Neutrophil (primary cell): ENCODE measurements around the gene JPH2.
"Not testable (repeated sequence)": the region's sequence is repeated elsewhere in the genome, so short reads cannot be mapped to it uniquely, and the experiment has no call there.

Source experiments
- H3K27ac ChIP-seq: fragments of 200-600 bp; sonication (generic); 2 replicates; pipeline ENCODE4 v1.5.1; 2016; ENCODE audit warnings: mild to moderate bottlenecking, moderate library complexity
- H3K27me3 ChIP-seq: fragments of 200-600 bp; sonication (generic); 2 replicates; pipeline ENCODE4 v1.6.0; 2016; ENCODE audit warnings: mild to moderate bottlenecking
- H3K36me3 ChIP-seq: fragments of 200-600 bp; sonication (generic); 2 replicates; pipeline ENCODE4 v1.5.1; 2017
- H3K4me1 ChIP-seq, 2 experiments: fragments of 200-600 bp in 1 of 2; sonication (generic) in 1 of 2; 1 replicate in 1 of 2; 2 replicates in 1 of 2; pipeline versions ENCODE4 v1.5.1 to v1.6.1; 2013 to 2016; ENCODE audit warnings: low read depth in 1 of 2, low read length in 1 of 2, mild to moderate bottlenecking in 1 of 2, moderate library complexity in 1 of 2; ENCODE audit not compliant: control insufficient read depth in 1 of 2, insufficient read depth in 1 of 2
- H3K4me3 ChIP-seq, 2 experiments: fragments of 200-600 bp in 1 of 2; sonication (generic) in 1 of 2; 1 replicate in 1 of 2; 2 replicates in 1 of 2; pipeline ENCODE4 v1.5.1; 2013 to 2016; ENCODE audit warnings: low read depth in 1 of 2, low read length in 1 of 2, mild to moderate bottlenecking in 1 of 2, moderate library complexity in 1 of 2
- H3K9me3 ChIP-seq: fragments of 200-600 bp; sonication (generic); 2 replicates; pipeline ENCODE4 v1.5.1; 2016
- TF ChIP-seq, protein P1 (sequence below): fragments of 200-600 bp; sonication (generic); IDR thresholded peaks from 2 replicates; pipeline ENCODE4 v1.5.1; 2016; ENCODE audit warnings: antibody characterized with exemption

JPH2 gene

DNA sequence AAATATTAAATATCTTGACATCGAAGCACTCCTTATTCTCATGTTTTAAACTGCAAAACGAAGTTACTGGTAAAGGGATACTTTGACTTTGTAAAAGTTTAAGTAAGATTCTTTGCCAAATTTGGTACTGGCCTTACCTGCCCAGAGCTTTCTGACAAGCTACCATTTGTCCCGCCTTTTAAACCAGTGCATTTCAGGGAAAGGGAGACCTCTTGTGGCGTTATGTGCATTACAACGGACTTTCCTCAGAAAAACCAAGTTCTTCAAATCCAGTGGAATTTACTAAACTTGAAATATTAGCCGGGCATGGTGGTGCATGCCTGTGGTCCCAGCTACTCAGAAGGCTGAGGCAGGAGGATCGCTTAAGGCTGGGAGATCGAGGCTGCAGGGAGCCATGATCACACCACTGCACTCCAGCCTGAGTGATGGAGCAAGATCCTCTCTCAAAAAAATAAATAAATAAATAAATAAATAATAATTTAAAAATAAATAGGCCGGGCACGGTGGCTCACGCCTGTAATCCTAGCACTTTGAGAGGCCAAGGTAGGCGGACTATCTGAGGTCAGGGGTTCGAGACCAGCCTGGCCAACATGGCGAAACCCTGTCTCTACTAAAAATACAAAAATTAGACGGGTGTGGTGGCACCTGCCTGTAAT, 3.3 kb upstream of the JPH2 start:
- H3K9me3 ChIP-seq, H3K36me3 ChIP-seq: not testable (repeated sequence)
- TF ChIP-seq, protein P1, sequence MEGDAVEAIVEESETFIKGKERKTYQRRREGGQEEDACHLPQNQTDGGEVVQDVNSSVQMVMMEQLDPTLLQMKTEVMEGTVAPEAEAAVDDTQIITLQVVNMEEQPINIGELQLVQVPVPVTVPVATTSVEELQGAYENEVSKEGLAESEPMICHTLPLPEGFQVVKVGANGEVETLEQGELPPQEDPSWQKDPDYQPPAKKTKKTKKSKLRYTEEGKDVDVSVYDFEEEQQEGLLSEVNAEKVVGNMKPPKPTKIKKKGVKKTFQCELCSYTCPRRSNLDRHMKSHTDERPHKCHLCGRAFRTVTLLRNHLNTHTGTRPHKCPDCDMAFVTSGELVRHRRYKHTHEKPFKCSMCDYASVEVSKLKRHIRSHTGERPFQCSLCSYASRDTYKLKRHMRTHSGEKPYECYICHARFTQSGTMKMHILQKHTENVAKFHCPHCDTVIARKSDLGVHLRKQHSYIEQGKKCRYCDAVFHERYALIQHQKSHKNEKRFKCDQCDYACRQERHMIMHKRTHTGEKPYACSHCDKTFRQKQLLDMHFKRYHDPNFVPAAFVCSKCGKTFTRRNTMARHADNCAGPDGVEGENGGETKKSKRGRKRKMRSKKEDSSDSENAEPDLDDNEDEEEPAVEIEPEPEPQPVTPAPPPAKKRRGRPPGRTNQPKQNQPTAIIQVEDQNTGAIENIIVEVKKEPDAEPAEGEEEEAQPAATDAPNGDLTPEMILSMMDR = peak; percentile 60

GRCh38 chr20:44188752-44189151, 1.8 kb upstream of the JPH2 start:
- peaks cover 74% of the 10 kb centered on the region for H3K27me3 ChIP-seq

More for the DNA sequence above, 3.3 kb upstream of the JPH2 start:
- not testable (repeated sequence) for H3K4me3 ChIP-seq, H3K4me1 ChIP-seq, H3K27ac ChIP-seq
- H3K27me3 ChIP-seq = peaks cover 61% of the 10 kb centered on the region

DNA sequence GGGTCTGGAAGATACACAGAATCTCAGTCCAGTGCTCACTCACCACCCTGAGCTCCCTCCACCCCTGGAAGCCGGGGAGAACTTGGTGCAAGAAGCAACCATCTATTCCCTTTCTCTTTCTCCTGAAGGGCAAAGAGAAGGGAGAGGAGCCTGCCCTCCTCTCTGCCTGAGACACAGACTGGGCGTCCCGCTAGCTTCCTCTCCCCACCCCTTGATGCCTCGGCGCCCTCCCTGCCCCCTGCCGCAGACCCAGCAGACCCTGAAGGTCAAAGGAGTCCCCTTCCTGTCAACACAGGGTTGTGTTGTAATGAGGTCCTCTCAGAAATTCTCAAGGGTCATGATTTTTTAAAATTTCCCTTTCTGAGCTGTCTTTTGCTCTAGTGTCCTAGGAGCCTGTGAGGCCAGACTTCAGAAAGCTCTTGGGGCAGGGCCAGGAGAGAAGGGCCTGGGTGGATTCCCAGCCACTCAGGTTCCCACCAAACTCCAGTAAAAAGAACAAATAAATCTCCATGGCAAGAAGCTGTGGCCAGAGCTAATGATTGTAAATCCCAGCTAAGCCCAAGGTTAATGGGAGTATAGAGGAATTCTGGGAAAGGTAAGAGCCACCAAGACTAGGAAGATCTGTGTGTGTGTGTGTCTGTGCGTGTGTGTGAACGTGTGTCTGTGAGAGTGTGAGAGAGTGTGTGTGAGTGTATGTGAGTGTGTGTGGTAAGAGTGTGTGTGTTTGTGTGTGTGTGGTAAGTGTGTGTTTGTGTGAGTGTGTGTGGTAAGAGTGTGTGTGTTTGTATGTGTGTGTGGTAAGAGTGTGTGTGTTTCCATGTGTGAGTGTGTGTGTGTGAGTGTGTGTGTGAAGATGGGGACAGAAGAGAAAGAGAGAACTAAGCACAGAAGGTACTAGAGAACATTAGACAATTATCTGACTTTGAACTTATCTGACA, 1.1 kb upstream of the JPH2 start:
- Histone ChIP-seq H3K27ac (no peak overlapping the region), H3K9me3 (no peaks in the 10 kb centered on the region), H3K27me3 (peaks cover 81% of the 10 kb centered on the region), H3K4me3 (no peak overlapping the region), H3K36me3 (no peaks in the 10 kb centered on the region), H3K4me1 (peaks cover 8% of the 10 kb centered on the region in 2 experiments)
- TF ChIP-seq, protein P1 = no peak

More at GRCh38 chr20:44188752-44189151, 1.8 kb upstream of the JPH2 start:
- Histone ChIP-seq H3K9me3 (no peaks in the 10 kb centered on the region), H3K27ac (no peak overlapping the region), H3K4me1 (peaks cover 8% of the 10 kb centered on the region in 2 experiments), H3K4me3 (no peak overlapping the region), H3K36me3 (no peaks in the 10 kb centered on the region)
- TF ChIP-seq, protein P1 = no peak

DNA sequence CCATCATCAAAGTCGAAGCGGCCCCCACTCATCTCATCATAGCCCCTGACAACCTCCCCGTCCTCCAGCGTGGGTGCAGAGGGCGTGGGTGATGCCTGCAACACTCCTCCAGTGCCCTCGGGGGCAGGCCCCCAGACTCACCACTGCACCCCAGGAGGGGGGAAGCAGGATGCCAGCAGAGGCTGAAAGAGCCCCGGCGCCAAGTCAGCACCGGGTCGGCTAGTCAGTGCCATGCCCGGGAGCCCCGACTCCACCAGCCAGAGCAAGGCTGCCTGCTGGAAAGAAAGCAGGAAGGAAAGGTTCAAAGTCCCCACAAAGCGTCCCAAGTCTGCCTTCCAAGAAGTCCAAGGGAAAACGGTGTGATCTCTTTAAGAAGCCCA, 324 bp downstream of the JPH2 start:
- H3K36me3 ChIP-seq = no peaks in the 10 kb centered on the region
- H3K27ac ChIP-seq = no peak overlapping the region
- H3K4me3 ChIP-seq = no peak overlapping the region
- no peaks in the 10 kb centered on the region for H3K9me3 ChIP-seq
- peaks cover 90% of the 10 kb centered on the region for H3K27me3 ChIP-seq
- TF ChIP-seq, protein P1 = no peak
- H3K4me1 ChIP-seq = peaks cover 8% of the 10 kb centered on the region in 2 experiments

DNA sequence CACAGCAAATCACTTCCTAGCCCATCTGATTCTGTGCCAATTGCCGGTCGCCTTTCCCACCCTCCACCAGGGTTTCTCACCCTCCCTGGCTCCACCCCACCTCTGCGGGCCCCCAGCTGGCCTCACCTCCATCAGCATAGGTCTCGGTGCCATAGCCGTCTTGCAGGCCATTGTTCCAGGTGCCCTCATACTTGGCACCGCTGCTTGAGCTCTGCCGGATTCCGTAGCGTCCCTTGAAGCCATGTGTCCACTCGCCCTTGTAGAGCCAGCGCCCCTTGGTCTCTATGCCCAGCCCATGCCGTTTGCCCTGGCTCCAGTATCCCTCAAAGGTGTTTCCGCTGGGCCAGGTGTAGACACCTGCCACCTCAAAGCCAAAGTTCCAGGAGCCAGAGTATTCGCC, 787 bp downstream of the JPH2 start:
- Histone ChIP-seq H3K4me1 (peaks cover 8% of the 10 kb centered on the region in 2 experiments), H3K27me3 (peaks cover 93% of the 10 kb centered on the region), H3K36me3 (no peaks in the 10 kb centered on the region), H3K4me3 (no peak overlapping the region), H3K27ac (no peak overlapping the region), H3K9me3 (no peaks in the 10 kb centered on the region)
- TF ChIP-seq, protein P1 = no peak
